Measurements from ENCODE around the gene MED16. TPM values are rescaled to one million over a fixed set of nuclear protein-coding genes. Genes with fewer than 3 reads are reported as not detected.
A peak's percentile ranks its signal among the peaks of the same experiment; 100 is the strongest.

Gene MED16
- total RNA-seq (2014; rRNA removed; shearing (Covaris generic)) = 22.7 and 32.8 TPM in 2 replicates

GRCh38 chr19:892894-893689 is at the start of gene MED16, which contains the start of gene RNU6-9:
TSS of gene MED16 (minus strand) at chr19:893187. CDS start at chr19:891131, 2,056 bp downstream.
TSS of gene RNU6-9 (plus strand) at chr19:893484.
- peak; percentile 91 for DNase-seq (ENCODE audit: low read depth)

- DNase-seq (ENCODE audit: low read depth) = no peak
These were observed 49.2 kb upstream of the MED16 start for GRCh38 chr19:942133-942645.

GRCh38 chr19:941292-942132 is 48.5 kb upstream of the MED16 start:
- DNase-seq (ENCODE audit: low read depth) = no peak

GRCh38 chr19:940591-941291 is 47.8 kb upstream of the MED16 start:
- peak; percentile 86 for DNase-seq (ENCODE audit: low read depth)

- no peak for DNase-seq (ENCODE audit: low read depth)
These were observed 46.9 kb upstream of the MED16 start for GRCh38 chr19:939922-940321.

GRCh38 chr19:939439-939838 is 46.5 kb upstream of the MED16 start:
- DNase-seq (ENCODE audit: low read depth) = no peak

- no peak for DNase-seq (ENCODE audit: low read depth)
These were observed 45.4 kb upstream of the MED16 start for GRCh38 chr19:938233-938923.

GRCh38 chr19:937259-937694 is 44.3 kb upstream of the MED16 start:
- DNase-seq (ENCODE audit: low read depth) = no peak

GRCh38 chr19:936175-936546 is 43.2 kb upstream of the MED16 start:
- DNase-seq (ENCODE audit: low read depth) = no peak

- DNase-seq (ENCODE audit: low read depth) = peak; percentile 45
These were observed 42.0 kb upstream of the MED16 start for GRCh38 chr19:934865-935479.

GRCh38 chr19:934197-934840 is 41.3 kb upstream of the MED16 start:
- DNase-seq (ENCODE audit: low read depth) = no peak

- no peak for DNase-seq (ENCODE audit: low read depth)
These were observed 40.5 kb upstream of the MED16 start for GRCh38 chr19:933553-933882.

- DNase-seq (ENCODE audit: low read depth) = peak; percentile 89
These were observed 39.9 kb upstream of the MED16 start for GRCh38 chr19:932648-933552.

- DNase-seq (ENCODE audit: low read depth) = no peak
These were observed 39.1 kb upstream of the MED16 start for GRCh38 chr19:931860-932647.

- no peak for DNase-seq (ENCODE audit: low read depth)
These were observed 36.9 kb upstream of the MED16 start for GRCh38 chr19:929891-930258.

- no peak for DNase-seq (ENCODE audit: low read depth)
These were observed 36.4 kb upstream of the MED16 start for GRCh38 chr19:929203-929890.

- no peak for DNase-seq (ENCODE audit: low read depth)
These were observed 35.6 kb upstream of the MED16 start for GRCh38 chr19:928471-929202.

All from M059J (cell line).